Psoas muscle (tissue), 8 donors: ENCODE results near the gene WASHC4. TPM values are rescaled to one million over a fixed set of nuclear protein-coding genes. Genes with fewer than 3 reads are reported as not detected.

Experiments used
- ATAC-seq, 4 donors: fragments of 200-7000 bp; cut with Tn5 transposase; one replicate each; pipeline ENCODE4 v1.9.1; 2020; ENCODE audit warnings: moderate library complexity in 3 of 4, mild to moderate bottlenecking in 2 of 4
- DNase-seq, 2 donors: peaks; one replicate each; pipeline ENCODE4 v3.0.0-alpha.2; 2020
- H3K27ac ChIP-seq: fragments of 200-600 bp; one replicate; pipeline ENCODE4 v1.8.0; 2022
- H3K27me3 ChIP-seq, 3 donors: fragments of 200-600 bp in 1 of 3; one replicate each; pipeline versions ENCODE4 v1.6.1 to v1.8.0; 2013 to 2022; ENCODE audit warnings: low read length in 2 of 3, mild to moderate bottlenecking in 2 of 3, moderate library complexity in 1 of 3; ENCODE audit not compliant: insufficient read depth in 3 of 3
- H3K36me3 ChIP-seq, 2 donors: fragments of 200-600 bp in 1 of 2; one replicate each; pipeline versions ENCODE4 v1.6.1 to v1.8.0; 2013 to 2022; ENCODE audit warnings: low read depth in 1 of 2, mild to moderate bottlenecking in 1 of 2, moderate library complexity in 1 of 2; ENCODE audit not compliant: insufficient read depth in 1 of 2
- H3K4me1 ChIP-seq: fragments of 200-600 bp; one replicate; pipeline ENCODE4 v1.8.0; 2022
- H3K4me3 ChIP-seq: fragments of 200-600 bp; one replicate; pipeline ENCODE4 v1.8.0; 2022; ENCODE audit warnings: mild to moderate bottlenecking
- H3K9me3 ChIP-seq: fragments of 200-600 bp; one replicate; pipeline ENCODE4 v1.8.0; 2022
- WGBS, 3 donors: extraction: QIAGEN DNeasy Blood & Tissue Kit; methylation state at CpG; one replicate each; pipeline versions ENCODE4 v1.1.6 to v1.1.7; 2013; 5-methylcytosine and 5-hydroxymethylcytosine counted together
- intact Hi-C, 2 donors: fragments of 100-400 bp; cut with DNase I; formaldehyde crosslinking; loops; one replicate each; pipeline versions ENCODE4 v1.11.0 to v1.14.2; 2022
- polyA plus RNA-seq, 3 donors: library from polyadenylated mRNA; stranded (reverse); fragments of 200-250 nt; gene quantifications; one replicate each; pipeline ENCODE4 v1.2.3, GENCODE V29; 2013
- total RNA-seq, 4 donors: library from RNA; stranded (reverse); fragmentation: NEBNext Ultra II Directional in 2 of 4; extraction: Animal tissue kit (Norgen Biotek cat#: 25700) in 2 of 4; gene quantifications; one replicate each; pipeline versions ENCODE4 v1.2.1 to v1.2.4, GENCODE V29; 2021 to 2023
- TF ChIP-seq, protein P1 (sequence below): fragments of 200-600 bp; IDR thresholded peaks from one replicate; pipeline ENCODE4 v1.8.0; 2022; ENCODE audit warnings: antibody characterized with exemption
- donor health status: healthy with polysubstance abuse.
- donor health status: DM: no; HTN: no; CAD: no; lungs with moderate emphysema.
- donor health status: Bipolar disorder and iron deficiency.
- donor health status: healthy.
- donor health status: DM: yes; HTN: yes; CAD: no.
- donor health status: DM: no; HTN: no; CAD: no.
- donor health status: DM: no; HTN: no; CAD: no.
- donor health status: DM: yes; HTN: yes; CAD: no.

Gene WASHC4
- total and polyA plus RNA-seq, 7 donors, result 9.0 to 32.6 (median 21.8) TPM

DNA sequence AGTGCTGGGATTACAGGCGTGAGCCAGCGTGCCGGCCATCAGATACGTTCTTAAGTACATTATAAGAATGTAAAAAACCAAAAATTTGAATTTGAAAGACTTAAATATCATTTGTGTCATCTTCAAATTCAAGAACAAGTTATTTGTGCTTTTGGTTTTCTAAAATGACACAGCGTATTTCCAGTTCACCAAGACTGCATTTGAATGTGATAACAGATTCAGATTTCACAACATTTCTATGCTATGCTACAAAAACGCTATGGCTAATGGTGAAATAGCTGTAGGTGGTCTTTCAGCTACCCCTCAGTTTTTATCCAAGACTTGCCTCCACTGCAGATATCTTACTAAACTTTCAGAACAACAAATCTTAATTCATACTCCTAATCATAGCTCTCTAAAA is 81.8 kb downstream of the WASHC4 start:
- ATAC-seq, result no peak
- WGBS, 3 donors, result 80 to 88% (median 82%) methylated on average over 6 of the region's 6 CpGs

DNA sequence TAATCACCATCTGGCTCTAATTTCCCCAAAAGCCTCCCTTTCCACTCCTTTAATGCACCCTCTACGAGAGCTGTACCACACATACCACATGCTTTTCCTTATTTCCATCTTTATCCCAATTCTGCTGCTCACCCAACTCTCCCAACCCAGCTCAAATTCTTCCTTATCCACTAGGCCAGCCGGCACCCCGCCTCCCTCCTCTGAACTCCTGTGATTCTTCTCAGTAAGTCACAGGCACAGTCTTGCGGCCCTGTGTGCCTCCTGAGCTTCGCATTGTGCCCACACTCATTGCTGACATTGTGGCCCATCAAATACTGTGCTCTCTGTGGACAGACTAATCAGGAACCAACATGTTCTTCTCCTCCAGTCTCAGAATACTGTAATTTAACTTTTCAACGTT is 83.0 kb downstream of the WASHC4 start:
- H3K36me3 ChIP-seq, result peaks cover 10 to 100% of the 10 kb centered on the region in 2 donors
- WGBS, 3 donors, result 91 to 93% (median 92%) methylated on average over 6 of the region's 6 CpGs
- no peak overlapping the region for H3K4me3 ChIP-seq
- DNase-seq (no peak), ATAC-seq (no peak)
- intact Hi-C loops, result no loop called here
- no peaks in the 10 kb centered on the region for H3K9me3 ChIP-seq
- no peaks in the 10 kb centered on the region for H3K27me3 ChIP-seq
- no peaks in the 10 kb centered on the region for H3K4me1 ChIP-seq
- no peak overlapping the region for H3K27ac ChIP-seq
- TF ChIP-seq, protein P1, sequence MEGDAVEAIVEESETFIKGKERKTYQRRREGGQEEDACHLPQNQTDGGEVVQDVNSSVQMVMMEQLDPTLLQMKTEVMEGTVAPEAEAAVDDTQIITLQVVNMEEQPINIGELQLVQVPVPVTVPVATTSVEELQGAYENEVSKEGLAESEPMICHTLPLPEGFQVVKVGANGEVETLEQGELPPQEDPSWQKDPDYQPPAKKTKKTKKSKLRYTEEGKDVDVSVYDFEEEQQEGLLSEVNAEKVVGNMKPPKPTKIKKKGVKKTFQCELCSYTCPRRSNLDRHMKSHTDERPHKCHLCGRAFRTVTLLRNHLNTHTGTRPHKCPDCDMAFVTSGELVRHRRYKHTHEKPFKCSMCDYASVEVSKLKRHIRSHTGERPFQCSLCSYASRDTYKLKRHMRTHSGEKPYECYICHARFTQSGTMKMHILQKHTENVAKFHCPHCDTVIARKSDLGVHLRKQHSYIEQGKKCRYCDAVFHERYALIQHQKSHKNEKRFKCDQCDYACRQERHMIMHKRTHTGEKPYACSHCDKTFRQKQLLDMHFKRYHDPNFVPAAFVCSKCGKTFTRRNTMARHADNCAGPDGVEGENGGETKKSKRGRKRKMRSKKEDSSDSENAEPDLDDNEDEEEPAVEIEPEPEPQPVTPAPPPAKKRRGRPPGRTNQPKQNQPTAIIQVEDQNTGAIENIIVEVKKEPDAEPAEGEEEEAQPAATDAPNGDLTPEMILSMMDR, result no peak

More for the DNA sequence above, 81.8 kb downstream of the WASHC4 start:
- Histone ChIP-seq H3K4me3 (no peak overlapping the region), H3K4me1 (no peaks in the 10 kb centered on the region), H3K36me3 (peaks cover 10 to 100% of the 10 kb centered on the region in 2 donors), H3K9me3 (no peaks in the 10 kb centered on the region), H3K27me3 (no peaks in the 10 kb centered on the region), H3K27ac (no peak overlapping the region)
- TF ChIP-seq, protein P1, result no peak
- intact Hi-C loops, result no loop called here
- DNase-seq, result no peak

DNA sequence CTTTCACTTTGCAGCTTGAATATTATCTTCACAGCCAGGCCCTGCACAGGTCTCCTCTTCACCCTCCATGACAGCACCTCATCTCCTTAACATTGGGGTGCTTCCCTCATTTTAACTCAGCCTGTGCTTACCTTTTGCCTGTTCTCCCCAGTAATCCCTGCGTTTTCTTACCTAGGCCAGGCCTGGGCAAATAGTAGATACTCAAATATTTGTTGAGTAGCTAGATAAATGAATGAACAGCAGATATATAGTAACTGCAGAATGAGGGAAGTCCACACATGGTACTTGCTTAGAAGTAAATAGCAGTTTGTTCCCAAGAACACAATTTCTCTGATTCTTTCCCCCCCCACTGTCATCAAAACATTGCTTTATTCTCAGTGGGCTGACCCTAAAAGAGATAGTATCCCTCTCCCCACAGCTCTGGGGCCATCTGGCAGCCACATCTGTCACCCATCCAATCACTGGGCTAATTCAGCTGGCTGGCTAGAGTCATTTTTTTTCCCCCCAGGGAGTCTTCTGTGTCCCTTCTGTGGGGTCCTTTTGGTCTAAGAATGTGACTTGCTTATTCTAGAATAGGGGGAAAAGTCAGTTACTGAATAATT is 85.2 kb downstream of the WASHC4 start:
- WGBS, 3 donors, result 97 to 98% (median 97%) methylated on average over 1 of the region's 1 CpG
- intact Hi-C loops, result no loop called here
- Histone ChIP-seq H3K4me1 (no peaks in the 10 kb centered on the region), H3K27ac (no peak overlapping the region), H3K36me3 (peaks cover 7 to 100% of the 10 kb centered on the region in 2 donors), H3K27me3 (no peaks in the 10 kb centered on the region), H3K9me3 (no peaks in the 10 kb centered on the region), H3K4me3 (no peak overlapping the region)
- no peak for DNase-seq
- TF ChIP-seq, protein P1, result no peak
- no peak for ATAC-seq

DNA sequence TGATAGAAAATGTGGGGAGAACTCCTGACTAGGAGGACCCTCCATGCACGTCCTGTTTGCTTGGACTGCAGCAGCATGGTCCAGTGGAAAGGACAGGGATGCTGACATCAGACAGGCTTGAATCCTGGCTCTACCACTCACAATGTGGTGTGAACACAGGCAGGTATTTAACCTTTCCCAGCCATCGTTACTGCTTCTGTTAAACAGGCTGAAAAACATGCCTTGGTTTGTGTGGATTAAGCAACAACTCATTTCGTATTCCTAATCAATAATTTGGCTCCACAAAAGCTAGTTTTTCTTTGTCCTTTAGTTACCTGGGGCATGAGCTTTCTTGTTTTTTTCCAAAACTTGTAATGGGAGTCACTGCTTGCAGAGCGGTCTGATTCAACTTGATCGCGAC is 87.4 kb downstream of the WASHC4 start:
- WGBS, 3 donors, result 90 to 93% (median 93%) methylated on average over 6 of the region's 6 CpGs
- peaks cover 0 to 95% of the 10 kb centered on the region in 2 donors for H3K36me3 ChIP-seq
- DNase-seq (no peak), ATAC-seq (no peak)
- H3K27ac ChIP-seq, result no peak overlapping the region
- TF ChIP-seq, protein P1, result no peak
- no peaks in the 10 kb centered on the region for H3K27me3 ChIP-seq
- H3K4me3 ChIP-seq, result no peak overlapping the region
- intact Hi-C loops, result no loop called here
- H3K4me1 ChIP-seq, result no peaks in the 10 kb centered on the region
- no peaks in the 10 kb centered on the region for H3K9me3 ChIP-seq

DNA sequence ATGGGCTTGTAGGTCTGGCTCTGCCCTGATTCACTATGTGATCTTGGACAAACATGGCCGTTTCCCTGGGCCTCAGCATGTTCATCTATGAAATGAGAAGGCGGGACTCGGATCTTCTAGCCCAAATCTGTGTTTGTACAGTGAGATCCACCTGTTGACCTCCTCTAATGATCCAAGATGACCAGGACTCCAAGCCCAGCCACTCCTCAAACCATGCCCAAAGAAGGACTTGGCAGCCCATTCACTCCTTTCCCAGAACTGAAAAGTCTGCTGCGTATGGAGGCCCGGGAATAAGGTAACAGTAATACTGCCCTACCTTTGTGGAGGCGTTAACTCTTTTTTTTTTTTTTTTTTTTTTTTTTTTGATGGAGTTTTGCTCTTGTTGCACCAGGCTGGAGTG is 88.6 kb downstream of the WASHC4 start:
- Histone ChIP-seq H3K4me3 (no peak overlapping the region), H3K27me3 (no peaks in the 10 kb centered on the region), H3K36me3 (peaks cover 0 to 93% of the 10 kb centered on the region in 2 donors), H3K4me1 (no peaks in the 10 kb centered on the region), H3K27ac (no peak overlapping the region), H3K9me3 (no peaks in the 10 kb centered on the region)
- 94 to 97% (median 94%) methylated on average over 6 of the region's 6 CpGs for WGBS, 3 donors
- TF ChIP-seq, protein P1, result no peak
- no peak for DNase-seq
- intact Hi-C loops, result no loop called here
- ATAC-seq, result no peak
